GM19397 (cell line): ENCODE measurements around the gene ALG1L2.
"Not testable (repeated sequence)": the region's sequence is repeated elsewhere in the genome, so short reads cannot be mapped to it uniquely, and the experiment has no call there.

Source experiments
- ATAC-seq: cut with Tn5 transposase; IDR thresholded peaks from one replicate; pipeline ENCODE4 v1.9.1; 2021; ENCODE audit warnings: mild to moderate bottlenecking, moderate library complexity; ENCODE audit not compliant: unreplicated experiment

The ALG1L2 gene

GRCh38 chr3:130093741-130094391 lies 12.2 kb downstream of the ALG1L2 start:
- no peak for ATAC-seq

DNA sequence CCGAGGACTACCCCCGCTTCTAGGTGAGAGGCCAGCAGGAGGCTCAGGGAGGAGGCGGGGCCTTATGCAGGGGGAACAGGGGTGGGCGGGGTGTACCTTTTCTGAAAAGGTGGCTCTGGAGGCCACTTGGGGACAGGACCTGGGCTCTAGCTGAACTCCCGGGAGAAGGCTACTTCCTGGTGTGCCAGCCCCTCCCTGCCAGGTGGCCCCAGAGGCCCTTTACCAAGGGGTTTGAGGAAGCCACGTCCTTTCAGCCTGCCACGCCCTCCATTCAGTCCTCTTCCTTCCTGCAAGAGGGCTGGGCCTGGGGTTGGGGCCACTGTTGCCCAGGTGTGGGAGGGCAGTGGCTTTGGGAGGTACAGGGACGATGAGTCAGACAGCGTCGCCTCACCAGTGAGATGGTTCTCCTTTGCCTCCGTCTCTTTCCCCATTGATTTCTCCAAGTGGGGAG lies 12.9 kb downstream of the ALG1L2 start:
- not testable (repeated sequence) for ATAC-seq

DNA sequence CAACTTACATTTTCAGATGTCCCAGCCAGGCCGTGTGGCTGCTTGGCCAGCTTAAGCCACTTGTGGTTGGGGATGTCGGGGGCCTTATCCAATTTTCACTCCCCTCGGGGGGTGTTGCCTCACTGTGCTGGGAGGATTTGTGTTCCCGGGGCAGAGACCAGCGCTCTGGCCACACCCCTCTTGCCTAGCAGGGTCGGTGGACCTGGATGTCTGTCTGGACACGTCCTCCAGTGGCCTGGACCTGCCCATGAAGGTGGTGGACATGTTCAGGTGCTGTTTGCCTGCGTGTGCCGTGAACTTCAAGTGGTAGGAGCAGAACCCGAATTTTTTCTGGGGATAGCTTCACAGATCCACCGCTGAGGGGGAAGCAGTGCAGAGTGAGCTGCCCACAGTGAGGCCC lies 14.2 kb downstream of the ALG1L2 start:
- ATAC-seq, result not testable (repeated sequence)

- ATAC-seq, result not testable (repeated sequence)
Measured at GRCh38 chr3:130097096-130097495, 15.5 kb downstream of the ALG1L2 start.

- not testable (repeated sequence) for ATAC-seq
Measured at GRCh38 chr3:130097690-130098638, 16.3 kb downstream of the ALG1L2 start.

GRCh38 chr3:130098639-130099385 lies 17.2 kb downstream of the ALG1L2 start:
- ATAC-seq, result not testable (repeated sequence)

- ATAC-seq, result not testable (repeated sequence)
Measured at GRCh38 chr3:130102545-130102944, 20.9 kb downstream of the ALG1L2 start.

DNA sequence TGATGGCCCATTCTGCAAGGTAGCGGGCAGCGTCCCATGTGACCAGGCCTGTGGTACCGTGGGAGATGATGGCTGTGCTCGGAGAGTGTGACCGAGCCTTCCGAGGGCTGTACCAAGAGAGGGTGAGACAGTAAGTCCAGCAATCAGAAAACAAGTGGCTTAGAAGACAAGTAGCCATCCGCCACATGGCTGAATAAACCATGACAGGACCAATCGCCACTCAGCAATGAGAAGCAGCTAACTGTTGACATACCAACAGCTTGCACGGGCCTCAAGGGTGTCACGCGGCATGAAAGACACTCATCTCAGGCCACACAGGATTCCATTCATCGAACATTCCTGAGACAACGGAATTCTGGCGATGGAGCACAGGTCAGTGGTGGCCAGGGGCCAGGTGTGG lies 22.6 kb downstream of the ALG1L2 start:
- not testable (repeated sequence) for ATAC-seq

- ATAC-seq, result not testable (repeated sequence)
Measured at GRCh38 chr3:130107333-130107995, 25.8 kb downstream of the ALG1L2 start.

- not testable (repeated sequence) for ATAC-seq
Measured at GRCh38 chr3:130108836-130109585, 27.4 kb downstream of the ALG1L2 start.

DNA sequence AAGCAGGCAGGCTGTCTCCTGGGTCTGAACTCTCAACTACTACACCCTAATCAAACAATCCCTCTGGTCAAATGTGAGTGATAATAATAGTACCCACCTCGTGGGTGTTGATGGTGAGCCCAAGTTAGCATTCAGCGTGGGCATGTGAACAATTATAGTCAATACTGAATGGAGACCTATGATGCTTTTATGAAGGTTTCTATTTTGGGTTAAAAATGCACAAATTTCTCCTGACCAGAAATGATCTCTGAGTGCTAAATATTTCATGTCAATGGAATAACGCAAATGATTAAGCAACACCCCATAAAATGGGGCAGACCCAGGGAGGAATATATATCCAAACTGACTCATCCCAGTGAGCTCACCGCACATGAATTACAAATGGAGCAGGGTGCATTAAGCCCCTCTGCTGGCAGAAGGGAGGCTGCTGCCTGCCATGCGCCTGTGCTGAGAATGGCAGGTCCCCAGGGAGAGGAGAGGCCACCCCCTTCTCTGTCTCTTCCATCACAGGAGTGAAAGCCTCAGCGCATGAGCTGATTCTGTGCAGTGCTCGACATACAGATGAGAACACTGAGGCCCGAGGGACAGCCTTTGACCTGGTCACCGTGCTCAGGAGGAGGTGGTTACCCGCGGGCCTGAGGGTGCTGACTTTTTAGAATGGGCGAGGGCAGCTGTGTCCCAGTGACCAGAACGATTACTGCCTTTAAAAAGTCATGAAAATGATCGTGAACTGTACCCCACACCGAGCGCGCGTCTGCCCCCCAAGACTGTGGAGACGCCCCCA lies 28.9 kb downstream of the ALG1L2 start:
- not testable (repeated sequence) for ATAC-seq

GRCh38 chr3:130111185-130111864 lies 29.7 kb downstream of the ALG1L2 start:
- peak; percentile 100 for ATAC-seq

DNA sequence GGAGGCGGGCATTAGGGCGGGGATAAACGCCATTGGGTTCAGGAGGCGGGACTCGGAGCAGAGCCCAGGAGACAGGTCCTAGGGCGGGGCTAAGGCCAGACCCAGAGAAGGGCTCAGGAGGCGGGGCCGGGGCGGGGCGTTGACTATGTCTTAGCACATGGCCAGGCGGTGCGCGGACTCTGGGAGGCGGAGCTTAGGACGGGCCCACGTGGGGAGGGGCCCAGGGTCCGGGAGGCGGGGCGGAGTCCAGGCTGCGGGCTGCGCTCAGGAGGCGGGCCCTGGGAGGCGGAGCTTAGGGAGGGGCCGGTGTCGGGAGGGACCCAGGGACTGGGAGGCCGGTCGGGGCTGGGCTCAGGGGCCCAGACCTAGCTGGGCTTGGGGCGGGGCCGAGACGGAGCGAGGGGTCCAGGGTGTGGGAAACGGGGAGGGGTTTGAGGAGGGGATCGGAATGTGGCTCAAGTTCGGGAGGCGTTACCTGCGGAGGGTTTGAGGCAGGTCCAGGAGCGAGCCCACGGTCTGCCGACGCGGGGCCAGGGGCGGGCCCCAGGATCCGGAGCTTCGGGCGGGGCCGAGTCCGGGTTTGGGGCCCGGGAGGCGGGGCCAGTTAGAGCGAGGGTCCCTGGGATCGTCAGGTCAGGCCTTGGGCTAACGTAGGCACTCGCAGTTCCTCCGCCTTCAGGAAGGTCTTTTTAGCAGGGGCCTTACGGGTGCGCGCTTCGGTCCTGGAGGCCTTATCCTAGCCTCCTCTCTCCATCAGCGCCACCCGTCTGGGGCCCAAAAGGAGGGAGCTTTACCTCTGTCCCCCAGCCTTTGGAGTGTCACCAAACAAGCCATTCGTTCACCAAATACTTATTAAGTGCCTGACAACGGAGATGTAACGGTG lies 30.5 kb downstream of the ALG1L2 start:
- peak; percentile 53 for ATAC-seq

GRCh38 chr3:130112748-130113073 lies 31.1 kb downstream of the ALG1L2 start:
- ATAC-seq, result not testable (repeated sequence)

DNA sequence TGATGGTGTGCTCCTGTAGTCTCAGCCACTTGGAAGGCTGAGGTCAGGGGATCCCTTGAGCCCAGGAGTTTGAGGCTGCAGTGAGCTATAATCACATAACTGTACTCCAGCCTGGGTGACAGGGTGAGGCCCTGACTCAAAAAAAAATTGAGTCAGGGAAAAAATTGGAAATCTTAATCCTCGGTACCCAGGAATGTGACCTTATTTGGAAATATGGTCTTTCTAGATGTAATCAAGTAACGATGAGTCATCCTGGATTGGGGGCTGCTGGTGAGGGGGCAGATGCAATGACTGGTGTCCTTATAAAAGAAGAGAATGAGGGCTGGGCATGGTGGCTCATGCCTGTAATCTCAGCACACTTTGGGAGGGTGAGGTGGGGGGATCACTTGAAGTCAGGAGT lies 33.8 kb downstream of the ALG1L2 start:
- not testable (repeated sequence) for ATAC-seq

DNA sequence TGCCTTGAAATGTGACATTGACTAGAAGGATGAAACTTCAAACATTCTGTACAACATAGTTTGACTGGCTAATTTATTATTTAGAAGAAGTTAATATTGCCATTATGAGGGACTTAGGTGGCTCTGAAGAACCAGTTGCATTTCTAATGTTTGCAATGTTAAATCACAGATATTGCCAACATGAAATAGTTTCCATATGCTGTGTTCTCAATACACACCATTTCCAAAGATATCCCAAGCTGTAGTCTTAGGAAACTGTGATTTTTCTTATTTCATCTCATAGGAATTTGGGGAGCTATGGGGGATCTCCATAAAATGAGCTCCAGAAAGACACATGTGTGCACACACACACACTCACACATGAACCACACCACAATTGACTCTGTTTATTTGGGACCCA lies 36.3 kb downstream of the ALG1L2 start:
- ATAC-seq, result no peak

DNA sequence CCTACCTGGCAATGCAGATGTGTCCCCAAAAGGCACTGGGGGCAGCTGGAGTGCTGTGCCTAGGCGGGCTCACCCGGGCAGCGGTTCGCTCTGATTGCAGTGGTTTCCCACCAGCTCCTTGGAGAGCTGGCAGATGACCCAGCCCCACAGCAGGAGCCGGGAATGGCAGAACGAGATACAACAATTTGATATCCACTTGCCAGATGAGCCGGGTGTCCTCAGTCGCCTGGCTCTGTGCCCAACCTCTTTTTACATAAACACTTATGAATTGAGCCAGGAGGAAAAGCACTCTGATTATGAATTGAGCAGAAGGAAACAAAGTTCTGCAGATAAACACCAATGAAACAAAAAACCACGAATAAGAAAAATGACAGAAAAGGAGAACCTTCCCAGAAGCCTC lies 38.2 kb downstream of the ALG1L2 start:
- not testable (repeated sequence) for ATAC-seq

DNA sequence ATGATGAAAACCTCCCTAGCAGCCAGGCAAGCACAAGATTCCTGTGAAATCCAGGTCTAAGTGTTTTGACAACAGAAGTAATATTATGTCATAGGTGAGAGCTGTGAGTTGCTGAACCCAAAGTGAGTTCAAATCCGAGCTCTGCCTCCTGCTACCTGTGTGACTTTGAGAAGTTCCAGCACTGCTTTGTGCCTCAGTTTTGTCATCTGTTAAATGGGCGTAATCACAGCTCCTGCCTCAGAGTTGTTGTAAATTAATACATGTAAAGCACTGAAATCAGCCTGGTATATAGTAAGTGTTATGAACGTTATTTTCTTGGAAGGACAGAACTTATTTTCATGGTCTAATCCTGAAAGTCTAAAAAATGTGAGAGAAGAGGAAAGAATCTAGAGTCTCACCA lies 38.7 kb downstream of the ALG1L2 start:
- ATAC-seq, result not testable (repeated sequence)
